GM13977 (cell line): Measurements from ENCODE around the gene DHRS12.

Experiments
- DNase-seq: peaks from one replicate; pipeline ENCODE4 v3.0.0; 2012; ENCODE audit warnings: low spot score
- CTCF ChIP-seq: IDR thresholded peaks from 2 replicates; pipeline ENCODE4 v1.5.1; 2012; ENCODE audit warnings: mild to moderate bottlenecking, control low read depth; ENCODE audit not compliant: insufficient read depth; ENCODE audit errors: extremely low read depth, missing control alignments
- in situ Hi-C: fragments of 300-500 bp; cut with MboI; formaldehyde crosslinking; loops from one replicate; pipeline ENCODE4 v1.12.0; 2022; ENCODE audit warnings: low sequenced_read_pairs, low pct_unique_long_range_greater_than_20kb, mixed read lengths, inconsistent platforms; ENCODE audit not compliant: unreplicated experiment

The DHRS12 gene

GRCh38 chr13:51778392-51778791 lies 25.6 kb downstream of the DHRS12 start:
- in situ Hi-C loops, result no loop called here
- DNase-seq, result no peak
- TF ChIP-seq CTCF, result no peak

- no peak for TF ChIP-seq CTCF
- no peak for DNase-seq
- in situ Hi-C loops, result no loop called here
Measured at GRCh38 chr13:51777921-51778320, 26.0 kb downstream of the DHRS12 start.

GRCh38 chr13:51776179-51776578 lies 27.8 kb downstream of the DHRS12 start:
- in situ Hi-C loops, result no loop called here
- no peak for DNase-seq
- no peak for TF ChIP-seq CTCF

DNA sequence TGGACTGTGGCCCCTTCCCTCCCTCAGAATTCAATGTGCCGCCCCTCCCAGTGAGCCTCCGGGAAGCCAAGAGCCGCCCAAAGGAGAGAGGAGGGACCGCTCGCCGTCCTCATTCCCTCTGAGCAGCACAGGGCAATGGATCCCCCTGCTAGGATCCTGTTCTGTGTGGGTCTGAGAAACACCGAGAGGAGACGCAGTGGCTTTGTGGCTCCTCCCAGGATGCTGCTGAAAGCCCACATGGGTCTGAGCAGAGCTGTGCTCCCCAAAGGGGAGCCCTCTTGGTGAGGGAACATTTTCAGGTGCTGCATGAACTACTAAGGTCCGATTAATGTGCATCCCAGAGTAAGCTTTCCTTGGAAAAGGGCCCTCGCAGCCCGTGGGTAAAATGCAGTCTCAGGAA lies 30.4 kb downstream of the DHRS12 start:
- in situ Hi-C loops, result no loop called here
- TF ChIP-seq CTCF, result no peak
- no peak for DNase-seq

DNA sequence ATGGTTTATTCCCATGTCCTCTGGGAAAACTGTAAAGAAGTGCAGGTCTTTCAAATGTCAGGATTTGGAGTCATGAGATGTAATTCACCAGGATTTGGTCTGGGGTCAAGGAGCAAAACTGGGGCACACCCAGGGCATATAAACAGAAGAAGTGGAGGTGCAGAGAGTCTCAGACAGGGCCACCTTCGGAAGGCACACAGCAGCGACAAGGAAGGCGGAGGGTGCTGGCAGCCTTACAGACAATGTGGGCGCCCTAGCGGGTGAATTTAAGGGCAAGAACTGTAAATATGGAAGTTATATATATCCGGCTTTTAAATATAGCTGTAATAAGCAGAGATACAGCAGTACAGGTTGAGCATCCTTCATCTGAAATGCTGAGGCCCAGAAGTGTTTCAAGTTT lies 31.2 kb downstream of the DHRS12 start:
- no peak for DNase-seq
- no peak for TF ChIP-seq CTCF
- in situ Hi-C loops, result no loop called here

- no peak for DNase-seq
- in situ Hi-C loops, result no loop called here
- no peak for TF ChIP-seq CTCF
Measured at GRCh38 chr13:51772105-51772455, 31.9 kb downstream of the DHRS12 start.
